Progenitor cell of endocrine pancreas (in vitro differentiated cells): ENCODE measurements around the gene NUBP2. TPM values are rescaled to one million over a fixed set of nuclear protein-coding genes. Genes with fewer than 3 reads are reported as not detected.
A peak's percentile ranks its signal among the peaks of the same experiment; 100 is the strongest.

Experiments
- DNase-seq: peaks from one replicate; pipeline ENCODE4 v3.0.0; 2021; ENCODE audit warnings: low spot score; ENCODE audit not compliant: unreplicated experiment
- H3K27ac Mint-ChIP-seq: 2 replicates; pipeline ENCODE4 v1.8.0; 2021; ENCODE audit warnings: mild to moderate bottlenecking, moderate library complexity, mixed read lengths
- H3K27me3 Mint-ChIP-seq: 2 replicates; pipeline ENCODE4 v1.8.0; 2021; ENCODE audit warnings: mixed read lengths
- H3K36me3 Mint-ChIP-seq: 2 replicates; pipeline ENCODE4 v1.8.0; 2022; ENCODE audit warnings: mixed read lengths; ENCODE audit not compliant: insufficient read depth
- H3K4me1 Mint-ChIP-seq: 2 replicates; pipeline ENCODE4 v1.8.0; 2021; ENCODE audit warnings: low read depth, mixed read lengths
- H3K4me3 Mint-ChIP-seq: 2 replicates; pipeline ENCODE4 v1.8.0; 2021; ENCODE audit warnings: low read depth, mild to moderate bottlenecking, moderate library complexity, mixed read lengths
- H3K9me3 Mint-ChIP-seq: 2 replicates; pipeline ENCODE4 v1.8.0; 2021; ENCODE audit warnings: low read depth, mixed read lengths
- total RNA-seq: library from RNA; stranded (reverse); gene quantifications from 2 replicates; pipeline ENCODE4 v1.2.1, GENCODE V29; 2021
- TF ChIP-seq, protein P1 (sequence below): fragments of 200-600 bp; sonication (generic); IDR thresholded peaks from one replicate; pipeline ENCODE4 v1.5.0; 2021; ENCODE audit warnings: antibody characterized with exemption, mild to moderate bottlenecking; ENCODE audit not compliant: unreplicated experiment

Gene NUBP2
- total RNA-seq, 1 donor from 2014 or later, result 65.4 TPM

DNA sequence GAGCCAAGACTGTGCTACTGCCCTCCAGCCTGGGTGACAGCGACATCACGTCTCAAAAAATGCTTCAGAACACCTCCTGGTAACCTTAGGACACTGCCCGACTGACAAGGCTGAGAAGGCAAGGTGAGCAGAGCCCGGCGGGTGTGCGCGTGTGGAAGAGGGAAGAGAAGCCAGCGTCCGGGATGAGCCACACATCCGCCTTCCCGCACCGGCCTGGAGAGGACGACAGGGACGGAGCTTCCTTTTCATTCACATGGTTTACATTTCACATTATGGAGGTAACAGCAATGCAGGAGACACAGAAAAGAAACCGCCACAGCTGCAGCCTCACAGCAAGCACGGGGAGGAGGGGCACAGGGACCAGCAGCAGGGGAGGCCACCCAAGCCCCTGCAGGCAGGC is 27.3 kb downstream of the NUBP2 start:
- Mint-ChIP-seq H3K27ac (no peak overlapping the region), H3K9me3 (no peaks in the 10 kb centered on the region), H3K4me1 (no peaks in the 10 kb centered on the region), H3K27me3 (no peaks in the 10 kb centered on the region), H3K4me3 (no peak overlapping the region), H3K36me3 (peaks cover 31% of the 10 kb centered on the region)
- TF ChIP-seq, protein P1, sequence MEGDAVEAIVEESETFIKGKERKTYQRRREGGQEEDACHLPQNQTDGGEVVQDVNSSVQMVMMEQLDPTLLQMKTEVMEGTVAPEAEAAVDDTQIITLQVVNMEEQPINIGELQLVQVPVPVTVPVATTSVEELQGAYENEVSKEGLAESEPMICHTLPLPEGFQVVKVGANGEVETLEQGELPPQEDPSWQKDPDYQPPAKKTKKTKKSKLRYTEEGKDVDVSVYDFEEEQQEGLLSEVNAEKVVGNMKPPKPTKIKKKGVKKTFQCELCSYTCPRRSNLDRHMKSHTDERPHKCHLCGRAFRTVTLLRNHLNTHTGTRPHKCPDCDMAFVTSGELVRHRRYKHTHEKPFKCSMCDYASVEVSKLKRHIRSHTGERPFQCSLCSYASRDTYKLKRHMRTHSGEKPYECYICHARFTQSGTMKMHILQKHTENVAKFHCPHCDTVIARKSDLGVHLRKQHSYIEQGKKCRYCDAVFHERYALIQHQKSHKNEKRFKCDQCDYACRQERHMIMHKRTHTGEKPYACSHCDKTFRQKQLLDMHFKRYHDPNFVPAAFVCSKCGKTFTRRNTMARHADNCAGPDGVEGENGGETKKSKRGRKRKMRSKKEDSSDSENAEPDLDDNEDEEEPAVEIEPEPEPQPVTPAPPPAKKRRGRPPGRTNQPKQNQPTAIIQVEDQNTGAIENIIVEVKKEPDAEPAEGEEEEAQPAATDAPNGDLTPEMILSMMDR, result no peak
- no peak for DNase-seq

DNA sequence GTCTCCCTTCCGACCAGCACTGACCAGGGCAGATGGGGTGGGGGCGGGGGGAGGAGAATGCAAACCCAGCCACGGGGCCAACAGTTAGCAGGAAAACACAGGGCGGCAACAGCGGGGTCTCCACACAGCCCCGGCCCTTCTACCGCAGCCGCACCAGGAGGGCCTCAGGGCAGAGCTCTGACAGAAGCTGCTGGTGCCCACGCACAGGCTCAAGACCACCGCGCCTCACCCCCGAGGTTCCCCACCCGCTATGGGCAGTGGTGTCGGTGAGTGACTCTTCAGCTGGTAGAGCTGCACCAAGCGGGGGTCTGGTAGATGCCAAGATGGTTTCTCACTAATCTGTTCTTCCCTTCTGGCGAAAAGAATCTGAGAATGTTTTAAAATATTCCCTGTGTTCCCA is 27.8 kb downstream of the NUBP2 start:
- no peak overlapping the region for H3K4me3 Mint-ChIP-seq
- no peaks in the 10 kb centered on the region for H3K9me3 Mint-ChIP-seq
- peaks cover 33% of the 10 kb centered on the region for H3K36me3 Mint-ChIP-seq
- H3K4me1 Mint-ChIP-seq, result no peaks in the 10 kb centered on the region
- H3K27ac Mint-ChIP-seq, result no peak overlapping the region
- DNase-seq, result no peak
- H3K27me3 Mint-ChIP-seq, result no peaks in the 10 kb centered on the region
- TF ChIP-seq, protein P1, result no peak

DNA sequence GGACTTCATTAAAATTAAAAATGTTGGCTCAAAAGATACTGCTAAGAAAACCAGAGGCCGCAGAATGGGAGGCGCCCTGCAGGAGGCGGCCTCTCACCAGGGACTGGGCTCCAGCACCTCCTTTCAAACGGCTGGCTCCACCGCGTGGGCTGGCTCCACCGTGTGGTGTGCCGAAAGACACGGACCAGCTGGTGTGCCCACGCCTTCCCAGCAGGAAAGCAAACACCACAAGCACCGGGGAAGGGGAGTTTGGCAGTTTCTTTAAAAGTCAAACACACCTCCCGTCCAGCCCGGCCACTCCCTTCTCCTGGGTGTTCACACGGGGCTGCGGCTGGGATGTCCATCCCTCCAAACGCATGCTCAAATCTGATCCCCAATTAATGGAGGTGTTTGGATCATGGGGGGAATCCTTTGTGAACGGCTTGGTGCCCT is 30.0 kb downstream of the NUBP2 start:
- Mint-ChIP-seq H3K27me3 (no peaks in the 10 kb centered on the region), H3K4me3 (no peak overlapping the region)
- DNase-seq, result no peak

DNA sequence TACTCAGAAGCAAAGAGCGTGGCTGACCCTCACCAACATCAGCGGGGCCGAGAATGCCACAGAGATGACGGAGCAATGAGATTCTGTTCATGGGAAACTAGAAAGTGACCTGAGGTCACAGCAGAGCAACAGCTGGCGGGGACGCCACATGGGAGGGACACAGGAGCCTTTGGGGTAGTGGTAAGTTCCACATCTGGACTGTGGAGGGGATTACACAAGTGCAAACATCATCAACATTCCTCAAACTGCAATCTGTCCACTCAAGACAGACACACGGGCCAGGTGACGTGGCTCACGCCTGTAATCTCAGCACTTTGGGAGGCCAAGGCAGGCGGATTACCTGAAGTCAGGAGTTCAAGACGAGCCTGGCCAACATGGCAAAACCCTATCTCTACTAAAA is 32.7 kb downstream of the NUBP2 start:
- Mint-ChIP-seq H3K4me1 (no peaks in the 10 kb centered on the region), H3K36me3 (peaks cover 16% of the 10 kb centered on the region), H3K4me3 (no peak overlapping the region), H3K27ac (no peak overlapping the region), H3K9me3 (no peaks in the 10 kb centered on the region), H3K27me3 (no peaks in the 10 kb centered on the region)
- no peak for DNase-seq
- TF ChIP-seq, protein P1, result no peak

More for the DNA sequence above, 30.0 kb downstream of the NUBP2 start:
- Mint-ChIP-seq H3K4me1 (no peaks in the 10 kb centered on the region), H3K27ac (no peak overlapping the region), H3K9me3 (no peaks in the 10 kb centered on the region), H3K36me3 (peaks cover 18% of the 10 kb centered on the region)
- TF ChIP-seq, protein P1, result peak; percentile 54

DNA sequence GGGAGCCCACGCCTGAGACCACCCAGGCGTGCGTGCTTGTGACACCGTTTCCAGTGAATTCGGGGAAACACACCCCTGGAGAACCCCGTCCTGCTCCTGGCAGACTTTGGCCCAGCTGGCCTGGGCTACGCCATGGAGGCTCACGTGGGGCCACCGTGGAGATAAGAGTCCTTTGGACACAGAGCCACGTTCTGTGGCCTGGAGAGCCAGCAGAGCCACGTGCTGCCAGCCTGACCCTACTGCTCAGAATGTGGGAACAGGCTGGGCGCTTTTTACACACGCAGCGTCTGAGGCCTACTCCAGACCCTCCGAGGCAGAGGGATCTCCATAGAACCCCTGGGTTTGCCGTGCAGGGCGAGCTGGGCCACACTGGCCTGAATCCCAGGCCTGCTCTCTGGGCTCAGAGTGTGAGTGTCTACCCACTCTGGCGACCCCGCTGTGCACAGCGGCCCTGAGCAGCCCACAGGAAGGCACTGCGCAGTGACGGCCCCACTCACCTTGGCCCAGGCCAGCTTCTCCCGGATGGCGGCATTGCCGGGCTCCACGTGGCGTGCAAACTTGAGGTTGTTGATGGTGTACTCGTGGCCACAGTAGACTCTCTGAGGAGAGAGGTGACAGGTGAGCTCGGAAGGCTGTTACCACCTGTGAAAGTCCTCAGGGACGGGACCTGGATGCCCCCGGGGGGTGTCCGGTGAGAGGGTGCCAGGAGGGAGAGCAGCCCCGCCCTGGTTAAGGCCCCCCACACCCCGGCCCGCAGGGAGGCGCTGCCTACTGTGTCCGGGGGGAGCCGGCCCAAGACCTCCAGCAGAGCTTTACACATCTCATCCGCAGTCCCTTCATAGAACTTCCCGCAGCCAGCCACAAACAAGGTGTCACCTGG is 33.9 kb downstream of the NUBP2 start:
- TF ChIP-seq, protein P1, result no peak
- H3K4me3 Mint-ChIP-seq, result no peak overlapping the region
- H3K36me3 Mint-ChIP-seq, result peaks cover 16% of the 10 kb centered on the region
- no peak overlapping the region for H3K27ac Mint-ChIP-seq
- DNase-seq, result no peak
- no peaks in the 10 kb centered on the region for H3K9me3 Mint-ChIP-seq
- no peaks in the 10 kb centered on the region for H3K27me3 Mint-ChIP-seq
- no peaks in the 10 kb centered on the region for H3K4me1 Mint-ChIP-seq
